Measurements from ENCODE around the gene MR1.

Gene MR1

DNA sequence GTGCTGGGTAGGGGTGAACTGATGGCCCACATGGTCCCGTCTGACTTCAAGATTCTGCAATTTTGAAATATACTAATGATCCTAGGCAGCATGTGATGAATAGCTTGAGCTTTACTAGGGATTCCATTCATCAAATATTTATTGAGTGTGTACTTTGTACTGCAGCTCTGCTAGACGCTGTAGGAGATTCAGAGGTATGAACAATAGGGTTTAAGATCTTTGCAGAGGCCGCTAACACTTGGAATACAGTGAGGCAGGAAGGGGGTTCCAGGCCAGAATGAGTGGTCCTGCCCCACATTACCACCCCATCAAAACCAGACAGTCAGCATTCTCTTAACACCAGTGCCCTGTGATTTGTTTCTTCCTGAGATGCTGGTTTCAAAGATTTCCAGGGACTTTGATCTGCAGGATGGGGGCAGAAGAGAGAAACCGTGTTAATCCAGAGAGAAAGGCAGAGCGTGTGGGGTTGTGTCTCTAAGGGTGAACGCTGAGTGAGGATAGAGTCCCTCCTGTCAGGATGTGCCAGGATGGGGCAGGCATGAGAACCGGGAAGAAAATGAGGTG is 74.6 kb downstream of the MR1 start:
- no peak for DNase-seq (ENCODE audit: low read depth)

DNA sequence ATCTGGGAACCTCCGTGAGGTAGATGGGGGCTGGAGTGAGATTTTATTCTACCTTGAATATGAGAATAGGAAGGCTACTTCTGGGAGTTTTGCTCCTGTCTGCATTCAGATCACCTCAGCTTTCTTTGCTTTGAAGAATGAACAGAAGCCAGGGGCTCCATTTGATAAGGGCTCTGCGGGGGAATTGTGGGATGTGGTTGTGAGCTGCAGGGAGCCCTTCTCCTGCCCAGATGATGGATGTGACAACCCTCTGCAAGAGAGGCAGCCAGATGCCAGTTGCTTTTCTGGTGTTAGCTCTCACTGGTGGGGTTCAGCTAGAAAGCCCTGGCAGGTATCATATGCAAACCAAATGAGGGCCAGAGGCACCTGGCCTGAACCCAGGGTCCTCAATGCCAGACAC is 76.2 kb downstream of the MR1 start:
- DNase-seq (ENCODE audit: low read depth): no peak
